IPS-18a (cell line): ENCODE measurements around the gene HOXD13.

Experiments
- H3K27ac ChIP-seq: one replicate; pipeline ENCODE4 v1.5.1; 2013; ENCODE audit warnings: low read length
- H3K27me3 ChIP-seq: one replicate; pipeline ENCODE4 v1.6.1; 2013; ENCODE audit warnings: mild to moderate bottlenecking, low read length; ENCODE audit not compliant: control insufficient read depth, insufficient read depth
- H3K36me3 ChIP-seq: one replicate; pipeline ENCODE4 v1.6.1; 2013; ENCODE audit warnings: low read depth, low read length; ENCODE audit not compliant: control insufficient read depth
- H3K4me1 ChIP-seq: one replicate; pipeline ENCODE4 v1.6.1; 2013; ENCODE audit warnings: low read depth, low read length; ENCODE audit not compliant: control insufficient read depth
- H3K4me3 ChIP-seq: one replicate; pipeline ENCODE4 v1.5.1; 2013; ENCODE audit warnings: low read length
- H3K9ac ChIP-seq: one replicate; pipeline ENCODE4 v1.6.1; 2013; ENCODE audit warnings: mild to moderate bottlenecking, low read length, moderate library complexity
- H3K9me3 ChIP-seq: one replicate; pipeline ENCODE4 v1.6.1; 2013; ENCODE audit warnings: low read depth, low read length; ENCODE audit not compliant: control insufficient read depth

Gene HOXD13

DNA sequence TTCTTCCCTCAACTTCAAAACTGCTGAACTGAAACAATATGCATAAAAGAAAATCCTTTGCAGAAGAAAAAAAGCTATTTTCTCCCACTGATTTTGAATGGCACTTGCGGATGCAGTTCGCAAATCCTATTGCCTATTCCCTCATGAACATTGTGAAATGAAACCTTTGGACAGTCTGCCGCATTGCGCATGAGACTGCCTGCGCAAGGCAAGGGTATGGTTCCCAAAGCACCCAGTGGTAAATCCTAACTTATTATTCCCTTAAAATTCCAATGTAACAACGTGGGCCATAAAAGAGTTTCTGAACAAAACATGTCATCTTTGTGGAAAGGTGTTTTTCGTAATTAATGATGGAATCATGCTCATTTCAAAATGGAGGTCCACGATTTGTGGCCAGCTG lies 45.4 kb downstream of the HOXD13 start:
- no peaks in the 10 kb centered on the region for H3K36me3 ChIP-seq
- H3K27ac ChIP-seq = no peak overlapping the region
- no peaks in the 10 kb centered on the region for H3K9me3 ChIP-seq
- no peaks in the 10 kb centered on the region for H3K4me1 ChIP-seq
- no peak overlapping the region for H3K4me3 ChIP-seq
- H3K9ac ChIP-seq = no peak overlapping the region
- peaks cover 100% of the 10 kb centered on the region for H3K27me3 ChIP-seq

DNA sequence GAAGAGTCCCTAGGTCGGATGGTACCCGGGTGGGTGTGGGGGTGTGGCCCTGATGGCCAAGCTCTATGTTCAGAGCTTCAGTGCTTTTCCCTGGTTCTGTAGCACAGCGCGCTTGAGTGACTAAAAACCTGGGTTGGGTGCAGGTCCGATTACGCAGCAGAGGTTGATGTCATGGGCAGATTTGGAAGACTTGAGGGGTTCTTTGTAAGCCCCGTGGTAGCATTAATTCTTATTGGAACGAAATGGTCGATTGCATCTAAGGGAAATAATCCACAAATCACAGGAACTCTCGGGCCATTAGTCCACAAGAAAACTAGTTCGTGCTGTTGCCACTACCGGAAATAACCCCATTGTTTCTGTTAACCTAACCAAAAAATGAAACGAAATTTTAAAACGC lies 46.0 kb downstream of the HOXD13 start:
- H3K27me3 ChIP-seq = peaks cover 100% of the 10 kb centered on the region
- H3K4me1 ChIP-seq = no peaks in the 10 kb centered on the region
- no peaks in the 10 kb centered on the region for H3K36me3 ChIP-seq
- no peaks in the 10 kb centered on the region for H3K9me3 ChIP-seq
- H3K9ac ChIP-seq = no peak overlapping the region
- H3K4me3 ChIP-seq = no peak overlapping the region
- no peak overlapping the region for H3K27ac ChIP-seq

DNA sequence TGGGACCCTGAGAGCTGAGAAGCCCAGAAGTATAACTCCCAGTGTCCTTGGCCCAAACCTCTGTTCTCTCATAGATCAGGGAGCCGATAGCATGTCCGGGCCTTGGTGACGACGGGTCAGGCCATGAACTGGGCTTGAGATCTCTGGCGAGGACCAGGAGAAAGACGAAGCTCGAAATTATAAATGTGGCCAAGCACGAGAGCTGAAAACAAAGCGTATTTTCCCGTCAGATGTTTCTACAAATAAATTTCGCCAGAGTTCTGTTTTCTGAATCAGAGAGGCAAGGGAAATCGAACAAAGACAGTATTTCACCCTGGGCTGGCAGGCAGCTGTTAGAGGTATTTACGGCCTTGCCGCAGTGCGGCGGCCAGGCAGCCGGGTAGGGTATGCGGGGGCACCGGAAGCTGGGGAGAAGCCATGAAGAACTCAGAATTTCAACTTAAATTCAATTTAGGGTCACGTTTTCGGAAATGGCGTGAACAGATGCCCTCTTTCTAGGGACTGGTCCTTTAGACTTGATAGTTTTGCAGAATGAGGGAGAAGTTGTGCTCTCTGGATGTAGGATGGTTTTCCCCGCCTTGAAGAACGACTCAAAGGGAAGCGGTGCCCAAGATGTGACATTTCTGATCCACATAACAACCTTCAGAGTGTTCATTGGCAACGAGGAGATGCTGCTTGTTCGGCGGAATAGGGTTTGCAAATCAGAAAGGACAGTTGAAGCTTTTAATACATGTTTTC lies 46.6 kb downstream of the HOXD13 start:
- Histone ChIP-seq H3K27me3 (peaks cover 100% of the 10 kb centered on the region), H3K36me3 (no peaks in the 10 kb centered on the region), H3K9ac (no peak overlapping the region), H3K4me3 (no peak overlapping the region), H3K4me1 (no peaks in the 10 kb centered on the region), H3K9me3 (no peaks in the 10 kb centered on the region), H3K27ac (no peak overlapping the region)

DNA sequence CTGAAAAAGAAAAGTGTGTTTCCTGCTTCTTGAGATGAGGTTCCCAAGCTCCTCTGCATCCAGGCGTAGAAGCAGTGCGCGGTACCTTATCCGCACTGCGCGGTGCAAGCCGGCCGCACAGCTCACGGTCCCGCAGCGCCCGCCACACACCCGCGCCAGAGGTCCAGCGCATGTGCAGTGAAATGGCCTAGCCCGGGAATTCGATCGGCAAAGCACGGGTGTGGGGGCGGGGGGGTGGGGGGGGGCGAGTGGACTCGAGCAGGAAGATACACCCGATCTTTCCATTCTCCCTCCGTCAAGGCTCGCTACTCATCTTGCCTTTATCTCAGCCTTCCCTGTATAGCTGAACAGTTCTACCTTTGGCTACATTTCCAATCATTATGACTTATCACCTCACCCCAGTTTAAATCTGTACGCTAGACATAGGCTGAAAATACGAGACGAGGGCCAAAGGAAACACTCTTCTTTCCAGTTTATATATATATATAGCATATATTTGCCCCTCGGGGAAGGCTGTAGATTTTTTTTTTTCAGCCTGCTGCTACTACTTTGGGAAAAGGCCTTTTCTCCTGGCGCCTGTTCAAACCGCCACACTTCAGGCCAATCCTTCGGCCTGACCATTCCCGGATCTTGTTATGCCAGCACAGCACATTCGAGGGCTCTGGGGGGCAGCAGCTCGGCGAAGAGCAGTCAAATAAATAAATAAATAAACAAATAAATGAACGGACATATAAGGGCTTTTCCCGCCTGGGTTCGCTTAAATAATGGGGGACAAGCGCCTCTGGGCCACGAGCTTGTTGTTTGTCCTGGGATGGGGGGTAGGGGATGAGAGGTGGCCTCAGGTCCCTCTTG lies 47.4 kb downstream of the HOXD13 start:
- peaks cover 100% of the 10 kb centered on the region for H3K27me3 ChIP-seq
- no peaks in the 10 kb centered on the region for H3K36me3 ChIP-seq
- no peaks in the 10 kb centered on the region for H3K4me1 ChIP-seq
- peak overlapping the region; percentile 56 for H3K4me3 ChIP-seq
- H3K9ac ChIP-seq = no peak overlapping the region
- H3K27ac ChIP-seq = no peak overlapping the region
- no peaks in the 10 kb centered on the region for H3K9me3 ChIP-seq

DNA sequence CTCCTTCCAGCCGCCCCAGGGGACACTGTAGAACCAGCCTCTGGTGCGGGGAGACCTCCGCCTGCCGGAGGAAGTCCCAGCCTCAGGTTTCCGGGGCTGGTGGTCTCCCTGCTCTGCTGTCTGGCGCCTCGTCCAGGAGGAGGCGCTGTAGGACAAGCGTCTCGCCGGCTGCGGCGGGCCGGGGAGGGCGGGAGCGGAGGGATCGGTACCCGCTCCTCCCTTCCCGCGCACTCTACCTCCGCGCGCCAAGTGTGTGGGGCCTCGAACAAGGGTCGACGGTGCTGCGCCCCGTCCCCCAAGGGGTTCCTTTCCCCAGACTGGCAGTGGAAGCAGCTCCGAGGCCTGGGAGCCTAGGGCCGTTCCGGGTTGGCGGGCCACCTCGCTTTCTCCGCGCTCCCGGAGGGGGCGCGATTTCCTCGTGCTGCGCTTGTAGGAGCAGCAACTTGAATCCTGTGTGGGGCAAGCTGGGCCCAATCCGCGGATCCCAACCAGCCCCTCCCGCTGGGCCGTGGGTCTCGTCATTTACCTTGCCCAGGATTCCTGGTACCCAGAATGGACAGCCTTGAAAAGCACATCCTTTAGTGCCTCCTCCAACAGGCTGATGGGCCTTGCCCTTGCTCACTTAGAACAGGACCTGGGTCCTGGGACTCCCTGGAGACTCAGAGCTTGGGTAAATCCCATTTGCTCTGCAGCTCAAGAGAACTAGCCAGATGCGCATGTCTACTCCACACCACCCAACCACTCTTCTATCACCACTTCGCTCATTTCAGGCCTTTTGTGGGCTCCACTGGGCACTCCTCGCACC lies 48.2 kb downstream of the HOXD13 start:
- Histone ChIP-seq H3K4me1 (no peaks in the 10 kb centered on the region), H3K27ac (no peak overlapping the region), H3K36me3 (no peaks in the 10 kb centered on the region), H3K4me3 (peak overlapping the region; percentile 56), H3K27me3 (peaks cover 100% of the 10 kb centered on the region), H3K9ac (no peak overlapping the region), H3K9me3 (no peaks in the 10 kb centered on the region)

DNA sequence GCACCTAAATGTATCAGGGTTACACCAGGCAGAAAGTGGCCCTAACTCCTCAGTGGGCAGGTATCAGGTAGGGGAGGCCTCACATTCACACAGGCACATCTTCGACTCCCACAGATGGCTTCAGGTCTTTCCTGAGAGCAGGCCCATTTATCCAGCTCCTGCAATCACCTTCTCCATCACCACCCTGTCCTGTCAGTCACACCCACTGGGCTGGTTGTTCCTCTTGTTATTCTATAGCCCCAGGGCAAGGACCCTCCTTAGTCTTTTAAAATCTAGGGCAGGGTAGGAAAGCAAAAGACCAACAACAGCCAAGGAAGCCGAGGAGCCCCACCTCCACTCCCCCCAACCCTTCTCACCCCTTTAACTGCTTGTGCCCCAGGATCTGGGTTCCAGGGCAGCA lies 49.8 kb downstream of the HOXD13 start:
- Histone ChIP-seq H3K9me3 (no peaks in the 10 kb centered on the region), H3K36me3 (no peaks in the 10 kb centered on the region), H3K9ac (no peak overlapping the region), H3K4me3 (no peak overlapping the region), H3K27me3 (peaks cover 100% of the 10 kb centered on the region), H3K27ac (no peak overlapping the region), H3K4me1 (no peaks in the 10 kb centered on the region)
